Gastrocnemius medialis (tissue), 4 donors: Measurements from ENCODE around the gene CFAP300. TPM values are rescaled to one million over a fixed set of nuclear protein-coding genes. Genes with fewer than 3 reads are reported as not detected.

Source experiments
- ATAC-seq, 2 donors: fragments of 150-250 bp; one replicate each; pipeline ENCODE4 v1.9.1; 2016
- DNase-seq, 2 donors: peaks; one replicate each; pipeline ENCODE4 v3.0.0-alpha.2; 2019
- H3K27ac ChIP-seq, 4 donors: fragments of 200-600 bp; sonication (generic); 1 replicate in 1 of 4; 2 replicates in 3 of 4; pipeline ENCODE4 v1.5.1; 2016 to 2018; ENCODE audit warnings: mild to moderate bottlenecking in 2 of 4, moderate library complexity in 1 of 4
- H3K27me3 ChIP-seq, 3 donors: fragments of 200-600 bp; sonication (generic) in 2 of 3; 1 replicate in 1 of 3; 2 replicates in 2 of 3; pipeline versions ENCODE4 v1.5.1 to v1.6.0; 2016 to 2019; ENCODE audit warnings: mild to moderate bottlenecking in 1 of 3, moderate library complexity in 1 of 3
- H3K36me3 ChIP-seq, 2 donors: fragments of 200-600 bp; sonication (generic) in 1 of 2; one replicate each; pipeline ENCODE4 v1.5.1; 2017 to 2018
- H3K4me1 ChIP-seq, 2 donors: fragments of 200-600 bp; sonication (generic) in 1 of 2; one replicate each; pipeline ENCODE4 v1.5.1; 2016 to 2017; ENCODE audit warnings: mild to moderate bottlenecking in 2 of 2
- H3K4me3 ChIP-seq, 4 donors: fragments of 200-600 bp; sonication (generic) in 3 of 4; 1 replicate in 1 of 4; 2 replicates in 3 of 4; pipeline ENCODE4 v1.5.1; 2016 to 2019; ENCODE audit warnings: mild to moderate bottlenecking in 2 of 4
- H3K9me3 ChIP-seq, 3 donors: fragments of 200-600 bp; sonication (generic) in 2 of 3; 1 replicate in 1 of 3; 2 replicates in 2 of 3; pipeline ENCODE4 v1.5.1; 2016 to 2019
- POLR2A ChIP-seq, 2 donors: fragments of 450-650 bp; IDR thresholded peaks; one replicate each; pipeline ENCODE4 v1.6.1; 2017; ENCODE audit warnings: antibody characterized with exemption in 2 of 2, mild to moderate bottlenecking in 2 of 2, moderate library complexity in 2 of 2
- in situ Hi-C, 4 donors: fragments of 200-750 bp; cut with MboI; loops; one replicate each; pipeline versions ENCODE4 v1.15.0 to v1.8.0; 2017; ENCODE audit warnings: low sequenced_read_pairs in 4 of 4
- intact Hi-C: fragments of 100-400 bp; cut with DNase I; formaldehyde crosslinking; loops from one replicate; pipeline ENCODE4 v1.15.1; 2023; ENCODE audit warnings: low total_unique reads
- total RNA-seq, 4 donors: library from RNA; depleted of rRNA; stranded (reverse); fragments of >200 nt; gene quantifications; one replicate each; pipeline versions ENCODE4 v1.1.0 to v1.2.3, GENCODE V29; 2016
- TF ChIP-seq, protein P1 (sequence below), 5 experiments: fragments of 450-650 bp in 3 of 5; fragments of 200-600 bp in 2 of 5; sonication (generic) in 2 of 5; IDR thresholded peaks in 4 of 5; conservative IDR thresholded peaks in 1 of 5; 1 replicate in 4 of 5; 2 replicates in 1 of 5; pipeline ENCODE4 v1.5.1; 2016 to 2019; ENCODE audit warnings: antibody characterized with exemption in 5 of 5, mild to moderate bottlenecking in 3 of 5, moderate library complexity in 3 of 5

CFAP300 gene
- total RNA-seq, 4 donors from 2014 or later, result 0.22 TPM; not detected in 3

DNA sequence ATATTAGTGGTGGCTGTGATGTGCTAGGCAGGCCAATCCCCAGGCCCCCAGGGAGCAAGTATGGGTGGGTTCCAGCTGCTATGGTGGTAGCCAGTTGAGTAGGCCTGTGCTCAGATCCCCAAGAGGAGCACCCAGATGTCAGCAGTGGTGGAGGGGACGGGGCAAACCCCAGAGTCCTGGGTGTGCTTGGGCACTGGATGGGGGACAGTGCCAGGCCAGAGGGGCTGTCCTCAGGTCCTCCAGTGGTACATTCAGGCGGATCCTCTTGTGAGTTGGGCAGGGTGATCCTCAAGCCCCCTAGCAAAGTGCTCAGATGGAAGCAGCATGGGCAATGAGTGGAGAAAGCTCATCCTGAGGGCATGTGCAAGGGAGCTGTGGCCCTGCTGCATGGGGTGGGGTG lies 26.0 kb downstream of the CFAP300 start:
- TF ChIP-seq, protein P1, sequence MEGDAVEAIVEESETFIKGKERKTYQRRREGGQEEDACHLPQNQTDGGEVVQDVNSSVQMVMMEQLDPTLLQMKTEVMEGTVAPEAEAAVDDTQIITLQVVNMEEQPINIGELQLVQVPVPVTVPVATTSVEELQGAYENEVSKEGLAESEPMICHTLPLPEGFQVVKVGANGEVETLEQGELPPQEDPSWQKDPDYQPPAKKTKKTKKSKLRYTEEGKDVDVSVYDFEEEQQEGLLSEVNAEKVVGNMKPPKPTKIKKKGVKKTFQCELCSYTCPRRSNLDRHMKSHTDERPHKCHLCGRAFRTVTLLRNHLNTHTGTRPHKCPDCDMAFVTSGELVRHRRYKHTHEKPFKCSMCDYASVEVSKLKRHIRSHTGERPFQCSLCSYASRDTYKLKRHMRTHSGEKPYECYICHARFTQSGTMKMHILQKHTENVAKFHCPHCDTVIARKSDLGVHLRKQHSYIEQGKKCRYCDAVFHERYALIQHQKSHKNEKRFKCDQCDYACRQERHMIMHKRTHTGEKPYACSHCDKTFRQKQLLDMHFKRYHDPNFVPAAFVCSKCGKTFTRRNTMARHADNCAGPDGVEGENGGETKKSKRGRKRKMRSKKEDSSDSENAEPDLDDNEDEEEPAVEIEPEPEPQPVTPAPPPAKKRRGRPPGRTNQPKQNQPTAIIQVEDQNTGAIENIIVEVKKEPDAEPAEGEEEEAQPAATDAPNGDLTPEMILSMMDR (IDR thresholded peaks at IDR 0.05 in 4 of 5, conservative IDR thresholded peaks at IDR 0.05 in 1 of 5), result no peak
- no peak for TF ChIP-seq POLR2A (IDR thresholded peaks at IDR 0.05)
- Histone ChIP-seq H3K27ac (no peak overlapping the region), H3K36me3 (no peaks in the 10 kb centered on the region), H3K9me3 (no peaks in the 10 kb centered on the region), H3K4me3 (no peak overlapping the region), H3K4me1 (no peaks in the 10 kb centered on the region), H3K27me3 (no peaks in the 10 kb centered on the region)
- in situ Hi-C loops, result loop anchor here in 2 of 4 donors (25.0 kb wide), 1 partner anchor 189 kb away; no protein-coding TSS in a partner anchor
- ATAC-seq, result no peak
- DNase-seq, result no peak
- intact Hi-C loops, result no loop called here

DNA sequence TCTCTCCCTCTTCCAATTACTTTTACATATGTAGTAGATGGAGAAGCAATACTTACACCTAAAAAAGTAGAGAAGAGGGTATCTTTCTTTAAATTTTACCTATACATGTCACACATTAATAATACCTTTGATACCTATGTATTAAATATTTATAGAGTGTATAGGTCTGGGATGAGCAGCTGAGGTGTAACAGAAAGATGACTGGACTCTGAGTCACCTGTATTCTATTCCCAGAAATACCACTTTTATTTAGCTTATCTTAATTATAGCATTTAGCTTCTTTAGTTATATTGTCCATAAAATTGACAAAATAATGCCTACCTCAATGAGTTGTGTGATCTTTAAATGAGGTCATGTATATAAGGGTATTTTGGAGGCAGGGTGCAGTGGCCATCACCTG lies 32.4 kb downstream of the CFAP300 start:
- Histone ChIP-seq H3K36me3 (no peaks in the 10 kb centered on the region), H3K9me3 (no peaks in the 10 kb centered on the region), H3K4me3 (no peak overlapping the region), H3K27ac (no peak overlapping the region), H3K27me3 (no peaks in the 10 kb centered on the region), H3K4me1 (no peaks in the 10 kb centered on the region)
- in situ Hi-C loops, result no loop called here
- TF ChIP-seq, protein P1 (IDR thresholded peaks at IDR 0.05 in 4 of 5, conservative IDR thresholded peaks at IDR 0.05 in 1 of 5), result no peak
- TF ChIP-seq POLR2A (IDR thresholded peaks at IDR 0.05), result no peak
- ATAC-seq (no peak), DNase-seq (no peak)
- intact Hi-C loops, result no loop called here

DNA sequence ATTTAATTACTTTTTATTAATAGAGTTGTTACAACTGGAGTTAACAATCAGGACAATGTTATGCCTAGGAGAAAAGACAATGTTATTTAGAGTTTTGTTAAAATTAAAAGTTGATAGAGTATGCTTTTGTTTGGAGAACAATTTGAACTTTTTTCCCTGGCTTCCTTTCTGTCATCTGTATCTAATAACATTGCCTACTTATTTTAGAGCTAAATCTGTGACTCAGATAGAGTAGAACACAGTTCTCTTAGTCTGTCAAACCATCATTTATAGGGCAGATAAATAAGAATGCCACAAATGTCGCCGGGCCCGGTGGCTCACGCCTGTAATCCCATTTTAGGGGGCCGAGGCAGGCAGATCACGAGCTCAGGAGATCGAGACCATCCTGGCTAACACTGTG lies 34.1 kb downstream of the CFAP300 start:
- no peak overlapping the region for H3K4me3 ChIP-seq
- TF ChIP-seq, protein P1 (IDR thresholded peaks at IDR 0.05 in 4 of 5, conservative IDR thresholded peaks at IDR 0.05 in 1 of 5), result no peak
- no peak for TF ChIP-seq POLR2A (IDR thresholded peaks at IDR 0.05)
- no peak overlapping the region for H3K27ac ChIP-seq
- H3K9me3 ChIP-seq, result no peaks in the 10 kb centered on the region
- ATAC-seq (no peak), DNase-seq (no peak)
- H3K27me3 ChIP-seq, result no peaks in the 10 kb centered on the region
- no peaks in the 10 kb centered on the region for H3K36me3 ChIP-seq
- in situ Hi-C loops (no loop called here), intact Hi-C loops (no loop called here)
- no peaks in the 10 kb centered on the region for H3K4me1 ChIP-seq

DNA sequence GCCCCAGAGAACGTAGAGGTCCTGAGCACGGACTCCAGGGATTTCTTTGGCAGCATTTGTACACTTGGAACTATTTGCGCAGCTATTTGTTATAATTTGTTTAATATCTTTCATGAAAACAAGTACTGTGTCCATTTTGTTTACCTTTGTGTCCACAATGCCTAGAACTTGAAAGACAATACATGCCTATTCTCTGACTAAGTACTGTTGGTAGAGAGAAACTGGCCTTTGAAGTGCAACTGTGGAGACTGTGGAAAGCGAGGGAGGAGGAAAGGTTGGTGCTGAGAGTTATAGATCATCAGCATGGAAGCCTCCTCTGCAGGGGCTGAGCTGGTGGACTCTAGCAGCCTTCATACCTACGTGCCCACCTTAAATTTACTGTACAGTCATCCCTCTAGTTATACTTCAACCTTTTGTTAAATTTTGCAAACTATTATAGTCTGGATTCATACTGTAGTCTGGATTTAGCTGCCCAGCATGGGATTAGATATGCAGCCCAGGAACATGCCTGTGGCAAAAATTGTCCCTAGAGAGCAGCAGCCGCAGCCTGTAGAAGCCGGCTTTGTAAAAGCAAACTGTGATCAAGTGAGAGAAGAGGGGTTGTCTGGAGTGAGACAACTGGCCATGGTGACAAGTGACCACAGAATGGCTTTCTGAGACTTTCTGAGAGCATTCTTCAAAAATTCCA lies 38.8 kb downstream of the CFAP300 start:
- no peaks in the 10 kb centered on the region for H3K9me3 ChIP-seq
- H3K36me3 ChIP-seq, result no peaks in the 10 kb centered on the region
- H3K27ac ChIP-seq, result no peak overlapping the region
- intact Hi-C loops, result no loop called here
- H3K4me3 ChIP-seq, result no peak overlapping the region
- ATAC-seq, result no peak
- no peaks in the 10 kb centered on the region for H3K27me3 ChIP-seq
- in situ Hi-C loops, result no loop called here
- DNase-seq, result no peak
- TF ChIP-seq POLR2A (IDR thresholded peaks at IDR 0.05), result no peak
- TF ChIP-seq, protein P1 (IDR thresholded peaks at IDR 0.05 in 4 of 5, conservative IDR thresholded peaks at IDR 0.05 in 1 of 5), result no peak
- no peaks in the 10 kb centered on the region for H3K4me1 ChIP-seq

DNA sequence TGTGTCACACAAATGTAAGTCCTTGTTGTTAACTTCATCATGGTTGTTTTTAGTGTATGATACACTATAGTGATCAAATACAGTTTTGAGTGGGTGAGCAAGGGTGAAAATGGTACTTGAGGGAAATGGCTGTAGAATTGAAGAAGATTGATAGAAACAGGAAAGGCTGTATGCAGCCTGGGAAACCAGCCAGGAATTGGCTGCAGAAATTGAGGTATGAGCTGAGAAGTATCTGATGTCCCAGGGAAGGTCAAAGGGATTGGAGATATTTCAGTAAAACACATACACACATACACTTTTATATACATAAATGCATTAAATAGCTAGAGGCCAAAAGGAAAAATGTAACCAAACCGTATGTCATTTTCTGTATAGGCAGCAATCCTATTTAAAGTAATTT lies 49.9 kb downstream of the CFAP300 start:
- no peak overlapping the region for H3K4me3 ChIP-seq
- H3K27me3 ChIP-seq, result no peaks in the 10 kb centered on the region
- ATAC-seq (no peak), DNase-seq (no peak)
- intact Hi-C loops (no loop called here), in situ Hi-C loops (no loop called here)
- H3K9me3 ChIP-seq, result no peaks in the 10 kb centered on the region
- TF ChIP-seq, protein P1 (IDR thresholded peaks at IDR 0.05 in 4 of 5, conservative IDR thresholded peaks at IDR 0.05 in 1 of 5), result no peak
- no peak for TF ChIP-seq POLR2A (IDR thresholded peaks at IDR 0.05)
- H3K27ac ChIP-seq, result no peak overlapping the region
- H3K36me3 ChIP-seq, result no peaks in the 10 kb centered on the region
- H3K4me1 ChIP-seq, result no peaks in the 10 kb centered on the region
